OCI-LY3 (cell line): ENCODE measurements around the gene DNAJB9.

Experiments used
- H2AFZ ChIP-seq: fragments of 200-600, 300-600 bp; shearing (Covaris generic); 2 replicates; pipeline ENCODE4 v1.6.0; 2014; ENCODE audit warnings: antibody characterized with exemption, low read depth, low read length
- H3K27ac ChIP-seq: fragments of 200-600, 300-600 bp; sonication (generic); 2 replicates; pipeline ENCODE4 v1.5.1; 2014; ENCODE audit warnings: mild to moderate bottlenecking, low read length, moderate library complexity, mixed read lengths
- H3K27me3 ChIP-seq: fragments of 200-600, 300-600 bp; sonication (generic); 2 replicates; pipeline ENCODE4 v1.6.1; 2014; ENCODE audit warnings: low read depth, low read length, mixed read lengths
- H3K36me3 ChIP-seq: fragments of 200-600, 300-600 bp; sonication (generic); replicated peaks from 2 replicates; pipeline ENCODE3; 2014; ENCODE audit warnings: low read depth, low read length, mixed read lengths
- H3K4me1 ChIP-seq: fragments of 300-600, 200-600 bp; sonication (generic); 2 replicates; pipeline ENCODE4 v1.6.1; 2014; ENCODE audit warnings: low read length, mixed read lengths
- H3K4me2 ChIP-seq: fragments of 200-600, 300-600 bp; sonication (generic); 2 replicates; pipeline ENCODE4 v1.6.1; 2014; ENCODE audit warnings: low read length, mixed read lengths
- H3K4me3 ChIP-seq: fragments of 300-600, 200-600 bp; sonication (generic); 2 replicates; pipeline ENCODE4 v1.5.1; 2014; ENCODE audit warnings: antibody characterized with exemption, mild to moderate bottlenecking, low read length, moderate library complexity
- H3K79me2 ChIP-seq: fragments of 300-600, 200-600 bp; shearing (Covaris generic); 2 replicates; pipeline ENCODE4 v1.6.1; 2014; ENCODE audit warnings: mild to moderate bottlenecking, low read length, mixed read lengths
- H3K9ac ChIP-seq: fragments of 300-600, 200-600 bp; shearing (Covaris generic); 2 replicates; pipeline ENCODE4 v1.6.0; 2014; ENCODE audit warnings: mild to moderate bottlenecking, low read length, moderate library complexity
- H3K9me3 ChIP-seq: fragments of 200-600, 300-600 bp; shearing (Covaris generic); 2 replicates; pipeline ENCODE4 v1.6.1; 2014; ENCODE audit warnings: low read length, mixed read lengths; ENCODE audit not compliant: insufficient read depth
- H4K20me1 ChIP-seq: fragments of 200-600, 300-600 bp; sonication (generic); 2 replicates; pipeline ENCODE4 v1.6.1; 2016; ENCODE audit warnings: low read length, mixed read lengths; ENCODE audit not compliant: insufficient read depth
- CTCF ChIP-seq: fragments of 200-600, 300-600 bp; sonication (generic); IDR thresholded peaks from 2 replicates; pipeline ENCODE4 v1.5.1; 2014; ENCODE audit warnings: antibody characterized with exemption, low read length, low read depth
- EZH2phosphoT487 ChIP-seq: fragments of 200-600 bp; shearing (Covaris generic); IDR thresholded peaks from 2 replicates; pipeline ENCODE4 v1.6.1; 2018; ENCODE audit warnings: antibody characterized with exemption, mixed run types, low read depth

Gene DNAJB9

GRCh38 chr7:108590606-108591005 lies 20.9 kb downstream of the DNAJB9 start:
- TF ChIP-seq EZH2phosphoT487 (no peak), CTCF (no peak)
- Histone ChIP-seq H3K27me3 (0 out of 2 replicates have a peak, but pooled peaks cover 4% of the 10 kb centered on the region), H3K4me2 (no peak overlapping the region), H3K27ac (no peak overlapping the region), H2AFZ (no peak overlapping the region), H4K20me1 (no peaks in the 10 kb centered on the region), H3K9ac (no peak overlapping the region), H3K79me2 (no peaks in the 10 kb centered on the region), H3K36me3 (no peaks in the 10 kb centered on the region), H3K4me1 (0 out of 2 replicates have a peak, but pooled peaks cover 3% of the 10 kb centered on the region), H3K4me3 (no peak overlapping the region), H3K9me3 (no peaks in the 10 kb centered on the region)

- TF ChIP-seq CTCF (peak; percentile 64), EZH2phosphoT487 (no peak)
- no peaks in the 10 kb centered on the region for H3K36me3 ChIP-seq
- no peak overlapping the region for H2AFZ ChIP-seq
- no peaks in the 10 kb centered on the region for H3K9me3 ChIP-seq
- no peak overlapping the region for H3K27ac ChIP-seq
- no peaks in the 10 kb centered on the region for H4K20me1 ChIP-seq
- H3K4me1 ChIP-seq, result 0 out of 2 replicates have a peak, but pooled peaks cover 3% of the 10 kb centered on the region
- peak overlapping the region; percentile 44; the same call in 1 of the 2 replicates for H3K4me2 ChIP-seq
- no peak overlapping the region for H3K9ac ChIP-seq
- H3K4me3 ChIP-seq, result no peak overlapping the region
- H3K79me2 ChIP-seq, result no peaks in the 10 kb centered on the region
- no peaks in the 10 kb centered on the region for H3K27me3 ChIP-seq
Measured at GRCh38 chr7:108592646-108593201, 23.1 kb downstream of the DNAJB9 start.

GRCh38 chr7:108596560-108596959 lies 26.9 kb downstream of the DNAJB9 start:
- no peak for TF ChIP-seq CTCF
- no peak for TF ChIP-seq EZH2phosphoT487
- Histone ChIP-seq H3K27ac (no peak overlapping the region), H3K79me2 (no peaks in the 10 kb centered on the region), H3K27me3 (peaks cover 12% of the 10 kb centered on the region), H2AFZ (no peak overlapping the region), H3K4me2 (no peak overlapping the region), H3K9me3 (no peaks in the 10 kb centered on the region), H4K20me1 (no peaks in the 10 kb centered on the region), H3K4me3 (no peak overlapping the region), H3K9ac (no peak overlapping the region), H3K36me3 (no peaks in the 10 kb centered on the region), H3K4me1 (0 out of 2 replicates have a peak, but pooled peaks cover 3% of the 10 kb centered on the region)

GRCh38 chr7:108598153-108598552 lies 28.5 kb downstream of the DNAJB9 start:
- H3K4me1 ChIP-seq, result no peaks in the 10 kb centered on the region
- TF ChIP-seq CTCF, result no peak
- TF ChIP-seq EZH2phosphoT487, result no peak
- no peaks in the 10 kb centered on the region for H3K9me3 ChIP-seq

More at GRCh38 chr7:108598153-108598552, 28.5 kb downstream of the DNAJB9 start:
- H3K36me3 ChIP-seq, result no peaks in the 10 kb centered on the region
- no peak overlapping the region for H2AFZ ChIP-seq
- H3K79me2 ChIP-seq, result no peaks in the 10 kb centered on the region
- no peak overlapping the region for H3K27ac ChIP-seq
- H3K4me3 ChIP-seq, result no peak overlapping the region
- peaks cover 12% of the 10 kb centered on the region for H3K27me3 ChIP-seq
- no peak overlapping the region for H3K9ac ChIP-seq
- H4K20me1 ChIP-seq, result no peaks in the 10 kb centered on the region
- no peak overlapping the region for H3K4me2 ChIP-seq
